GM19099 (cell line): ENCODE results near the gene GNG14.

ENCODE experiments used
- POLR2A ChIP-seq: IDR thresholded peaks from 3 replicates; pipeline ENCODE4 v1.6.1; 2011; ENCODE audit warnings: low read depth; ENCODE audit not compliant: insufficient read length; ENCODE audit errors: extremely low read depth

The GNG14 gene

GRCh38 chr19:12687496-12688196 is at the start of gene GNG14:
Gene GNG14 (plus strand): TSS chr19:12687998. CDS start chr19:12688049, 51 bp downstream.
- TF ChIP-seq POLR2A = no peak

GRCh38 chr19:12638611-12639182 is 49.1 kb upstream of the GNG14 start:
- no peak for TF ChIP-seq POLR2A

- no peak for TF ChIP-seq POLR2A
Measured at GRCh38 chr19:12639901-12640613, 47.7 kb upstream of the GNG14 start.

- no peak for TF ChIP-seq POLR2A
Measured at GRCh38 chr19:12641456-12641855, 46.3 kb upstream of the GNG14 start.

- no peak for TF ChIP-seq POLR2A
Measured at GRCh38 chr19:12642506-12642905, 45.3 kb upstream of the GNG14 start.

GRCh38 chr19:12646551-12646950 is 41.2 kb upstream of the GNG14 start:
- no peak for TF ChIP-seq POLR2A

- TF ChIP-seq POLR2A = no peak
Measured at GRCh38 chr19:12647047-12647446, 40.8 kb upstream of the GNG14 start.

- TF ChIP-seq POLR2A = no peak
Measured at GRCh38 chr19:12647490-12648071, 40.2 kb upstream of the GNG14 start.

- TF ChIP-seq POLR2A = no peak
Measured at GRCh38 chr19:12648088-12648487, 39.7 kb upstream of the GNG14 start.

- TF ChIP-seq POLR2A = no peak
Measured at GRCh38 chr19:12649941-12650340, 37.9 kb upstream of the GNG14 start.

GRCh38 chr19:12652219-12652618 is 35.6 kb upstream of the GNG14 start:
- no peak for TF ChIP-seq POLR2A

GRCh38 chr19:12655546-12655945 is 32.3 kb upstream of the GNG14 start:
- no peak for TF ChIP-seq POLR2A

GRCh38 chr19:12656899-12657571 is 30.8 kb upstream of the GNG14 start:
- TF ChIP-seq POLR2A = no peak

GRCh38 chr19:12657966-12658365 is 29.8 kb upstream of the GNG14 start:
- no peak for TF ChIP-seq POLR2A

GRCh38 chr19:12660980-12661379 is 26.8 kb upstream of the GNG14 start:
- no peak for TF ChIP-seq POLR2A
